ENCODE results near the gene MVP. TPM values are rescaled to one million over a fixed set of nuclear protein-coding genes. Genes with fewer than 3 reads are reported as not detected.

MVP gene
- total RNA-seq, 1 experiment from 2014 or later, result 75.1 TPM

DNA sequence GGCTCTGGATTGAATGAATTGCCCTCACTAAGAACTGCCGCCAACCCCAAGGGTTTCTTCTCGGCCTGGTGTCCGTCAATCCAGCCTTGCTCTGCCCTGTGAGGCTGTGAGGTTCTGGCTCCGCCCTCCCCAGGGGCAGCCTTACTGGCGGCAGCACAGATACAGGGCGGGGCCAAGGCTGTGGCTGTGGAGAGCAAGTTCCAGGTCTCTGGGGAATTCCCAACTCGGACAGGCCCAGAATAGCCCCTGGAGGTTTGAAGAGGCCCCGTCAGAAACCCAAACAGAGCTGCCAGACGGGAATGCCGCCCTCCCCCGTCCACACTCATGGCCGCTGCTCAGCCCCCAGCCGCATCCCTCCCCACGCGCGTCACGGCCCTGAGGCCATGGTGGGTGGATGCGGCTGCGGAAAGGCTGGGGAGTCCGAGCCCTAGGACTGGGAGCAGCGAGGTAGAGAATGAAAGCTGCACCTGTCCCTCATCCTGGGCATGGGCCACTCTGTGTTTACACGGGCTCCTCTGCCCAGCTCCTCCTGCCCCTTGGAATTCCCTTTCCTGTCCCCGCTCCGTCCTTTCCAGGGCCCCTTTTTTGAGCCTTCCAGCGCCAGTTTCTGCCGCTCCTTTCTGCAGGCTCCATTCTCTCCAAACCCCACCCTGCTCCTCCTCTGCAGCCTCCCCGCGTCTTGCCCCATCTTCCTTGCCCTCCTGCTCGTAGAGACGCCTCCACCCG, 8.9 kb upstream of the MVP start:
- peak overlapping the region; percentile 90 for H3K27ac ChIP-seq (ENCODE audit: low read depth, low read length)
- peaks cover 35% of the 10 kb centered on the region for H3K79me2 ChIP-seq (ENCODE audit: insufficient read depth, low read length)
- no peaks in the 10 kb centered on the region for H4K20me1 ChIP-seq (ENCODE audit: insufficient read depth)
- H3K27me3 ChIP-seq (ENCODE audit: insufficient read depth, low read length), result no peaks in the 10 kb centered on the region
- POLR2A ChIA-PET, result interaction anchor here (0.8 to 1.4 kb wide), 4 partner anchors 15 to 210 kb away, joined by 3 read pairs; partner anchors contain the start of gene KIF22
- H3K9me3 ChIP-seq (ENCODE audit: control insufficient read depth in 1 of 2, insufficient read depth in 1 of 2, low read depth in 1 of 2, low read length in 2 of 2), result no peaks in the 10 kb centered on the region
- RAD21 ChIA-PET (ENCODE audit: low non-redundant PET in 1 of 2, low total read pairs in 2 of 2, uncharacterized antibody in 2 of 2, unreplicated experiment in 2 of 2), result no interaction called here
- intact Hi-C loops (cut with micrococcal nuclease), result no loop called here
- no peak overlapping the region for H2AFZ ChIP-seq (ENCODE audit: low read depth, low read length, poor library complexity, severe bottlenecking)
- no TSS peak for BruUV-seq (replicated peaks)
- H3K9ac ChIP-seq (ENCODE audit: low read length), result peak overlapping the region; percentile 95
- ATAC-seq, result peak; percentile 71
- H3K4me2 ChIP-seq (ENCODE audit: low read length), result peak overlapping the region; percentile 99
- CTCF ChIA-PET, result interaction anchor here (1.4 kb wide), 1 partner anchor 37 kb away, joined by 3 read pairs; no protein-coding TSS in a partner anchor
- peaks cover 33 to 71% of the 10 kb centered on the region in 2 experiments for H3K4me1 ChIP-seq (ENCODE audit: control insufficient read depth in 1 of 2, insufficient read depth in 2 of 2, low read length in 2 of 2)
- no peaks in the 10 kb centered on the region for H3K9me2 ChIP-seq (ENCODE audit: insufficient read depth)
- no peak for TF ChIP-seq ZBTB33 (IDR thresholded peaks at IDR 0.05; ENCODE audit: extremely low read depth, insufficient replicate concordance, low read length)
- no peak for TF ChIP-seq EGR1 (IDR thresholded peaks at IDR 0.05; ENCODE audit: low read depth)
- peak; percentile 77 for TF ChIP-seq POLR2AphosphoS5 (IDR thresholded peaks at IDR 0.05; ENCODE audit: low read depth, low read length)
- no peak for TF ChIP-seq SIN3A (IDR thresholded peaks at IDR 0.05; ENCODE audit: low read depth)
- no peak for TF ChIP-seq ZFX (IDR thresholded peaks at IDR 0.05)
- TF ChIP-seq ATF3 (IDR thresholded peaks at IDR 0.05), result no peak
- TF ChIP-seq ZNF274 (IDR thresholded peaks at IDR 0.05; ENCODE audit: low read depth, low read length), result no peak
- peak; percentile 59 for TF ChIP-seq POLR2A (IDR thresholded peaks at IDR 0.05; ENCODE audit: borderline replicate concordance, extremely low read depth, insufficient read depth, insufficient read length)
- H3K4me3 ChIP-seq (replicated peaks in 1 of 2; ENCODE audit: low read depth in 1 of 2, low read length in 2 of 2), result peak overlapping the region; percentile 36 to 66
- peak; percentile 89 for DNase-seq (ENCODE audit: low read depth, low spot score)
- peaks cover 6 to 17% of the 10 kb centered on the region in 2 experiments; a peak in 3 of 4 replicates for H3K36me3 ChIP-seq (ENCODE audit: control insufficient read depth in 1 of 2, insufficient read depth in 2 of 2, low read length in 2 of 2)

Measured in HCT116 (cell line).